ENCODE results near the gene SLC35D1.
A peak's percentile ranks its signal among the peaks of the same experiment; 100 is the strongest.

The SLC35D1 gene

GRCh38 chr1:67043366-67043765 lies 10.6 kb downstream of the SLC35D1 start:
- Histone ChIP-seq H3K9me3 (ENCODE audit: control insufficient read depth in 1 of 2, low read length in 2 of 2) (no peaks in the 10 kb centered on the region), H3K4me3 (ENCODE audit: low read depth in 1 of 2, low read length in 2 of 2) (no peak overlapping the region), H3K27me3 (ENCODE audit: low read depth, low read length) (no peaks in the 10 kb centered on the region), H3K36me3 (ENCODE audit: control insufficient read depth in 1 of 2, insufficient read depth in 2 of 2, low read length in 2 of 2) (peaks cover 34 to 52% of the 10 kb centered on the region in 2 donors), H3K27ac (ENCODE audit: low read length) (no peak overlapping the region), H3K4me1 (ENCODE audit: control insufficient read depth in 1 of 2, insufficient read depth in 2 of 2, low read length in 2 of 2) (peaks cover 0 to 12% of the 10 kb centered on the region in 2 donors)

GRCh38 chr1:67041841-67042503 lies 12.0 kb downstream of the SLC35D1 start:
- H3K4me1 ChIP-seq (ENCODE audit: control insufficient read depth in 1 of 2, insufficient read depth in 2 of 2, low read length in 2 of 2): peaks cover 0 to 12% of the 10 kb centered on the region in 2 donors
- H3K27me3 ChIP-seq (ENCODE audit: low read depth, low read length): no peaks in the 10 kb centered on the region
- H3K36me3 ChIP-seq (ENCODE audit: control insufficient read depth in 1 of 2, insufficient read depth in 2 of 2, low read length in 2 of 2): peaks cover 37 to 46% of the 10 kb centered on the region in 2 donors
- H3K4me3 ChIP-seq (ENCODE audit: low read depth in 1 of 2, low read length in 2 of 2): no peak overlapping the region
- H3K9me3 ChIP-seq (ENCODE audit: control insufficient read depth in 1 of 2, low read length in 2 of 2): no peaks in the 10 kb centered on the region
- no peak overlapping the region for H3K27ac ChIP-seq (ENCODE audit: low read length)

- Histone ChIP-seq H3K27me3 (ENCODE audit: low read depth, low read length) (no peaks in the 10 kb centered on the region), H3K9me3 (ENCODE audit: control insufficient read depth in 1 of 2, low read length in 2 of 2) (no peaks in the 10 kb centered on the region), H3K36me3 (ENCODE audit: control insufficient read depth in 1 of 2, insufficient read depth in 2 of 2, low read length in 2 of 2) (peaks cover 30 to 47% of the 10 kb centered on the region in 2 donors), H3K4me1 (ENCODE audit: control insufficient read depth in 1 of 2, insufficient read depth in 2 of 2, low read length in 2 of 2) (peaks cover 0 to 12% of the 10 kb centered on the region in 2 donors), H3K27ac (ENCODE audit: low read length) (no peak overlapping the region), H3K4me3 (ENCODE audit: low read depth in 1 of 2, low read length in 2 of 2) (no peak overlapping the region)
These were observed 13.5 kb downstream of the SLC35D1 start for GRCh38 chr1:67040405-67040804.

- Histone ChIP-seq H3K4me3 (ENCODE audit: low read depth in 1 of 2, low read length in 2 of 2) (no peak overlapping the region), H3K4me1 (ENCODE audit: control insufficient read depth in 1 of 2, insufficient read depth in 2 of 2, low read length in 2 of 2) (peaks cover 0 to 13% of the 10 kb centered on the region in 2 donors), H3K27ac (ENCODE audit: low read length) (no peak overlapping the region), H3K9me3 (ENCODE audit: control insufficient read depth in 1 of 2, low read length in 2 of 2) (no peaks in the 10 kb centered on the region), H3K36me3 (ENCODE audit: control insufficient read depth in 1 of 2, insufficient read depth in 2 of 2, low read length in 2 of 2) (peaks cover 0 to 5% of the 10 kb centered on the region in 2 donors), H3K27me3 (ENCODE audit: low read depth, low read length) (no peaks in the 10 kb centered on the region)
These were observed 22.1 kb downstream of the SLC35D1 start for GRCh38 chr1:67031859-67032247.

GRCh38 chr1:67031121-67031858 lies 22.7 kb downstream of the SLC35D1 start:
- no peak overlapping the region for H3K27ac ChIP-seq (ENCODE audit: low read length)
- H3K4me1 ChIP-seq (ENCODE audit: control insufficient read depth in 1 of 2, insufficient read depth in 2 of 2, low read length in 2 of 2): peaks cover 0 to 13% of the 10 kb centered on the region in 2 donors
- no peaks in the 10 kb centered on the region for H3K36me3 ChIP-seq (ENCODE audit: control insufficient read depth in 1 of 2, insufficient read depth in 2 of 2, low read length in 2 of 2)
- H3K27me3 ChIP-seq (ENCODE audit: low read depth, low read length): no peaks in the 10 kb centered on the region
- H3K4me3 ChIP-seq (ENCODE audit: low read depth in 1 of 2, low read length in 2 of 2): no peak overlapping the region
- H3K9me3 ChIP-seq (ENCODE audit: control insufficient read depth in 1 of 2, low read length in 2 of 2): no peaks in the 10 kb centered on the region

- peaks cover 0 to 4% of the 10 kb centered on the region in 2 donors for H3K36me3 ChIP-seq (ENCODE audit: control insufficient read depth in 1 of 2, insufficient read depth in 2 of 2, low read length in 2 of 2)
These were observed 24.5 kb downstream of the SLC35D1 start for GRCh38 chr1:67029472-67029871.

GRCh38 chr1:67020765-67021164 lies 33.2 kb downstream of the SLC35D1 start:
- H3K27ac ChIP-seq (ENCODE audit: low read length): peak overlapping the region; percentile 70

More at GRCh38 chr1:67029472-67029871, 24.5 kb downstream of the SLC35D1 start:
- H3K9me3 ChIP-seq (ENCODE audit: control insufficient read depth in 1 of 2, low read length in 2 of 2): no peaks in the 10 kb centered on the region
- H3K27me3 ChIP-seq (ENCODE audit: low read depth, low read length): no peaks in the 10 kb centered on the region
- H3K4me1 ChIP-seq (ENCODE audit: control insufficient read depth in 1 of 2, insufficient read depth in 2 of 2, low read length in 2 of 2): peaks cover 0 to 13% of the 10 kb centered on the region in 2 donors
- no peak overlapping the region for H3K4me3 ChIP-seq (ENCODE audit: low read depth in 1 of 2, low read length in 2 of 2)
- no peak overlapping the region for H3K27ac ChIP-seq (ENCODE audit: low read length)

GRCh38 chr1:67020304-67020703 lies 33.6 kb downstream of the SLC35D1 start:
- peaks cover 4 to 19% of the 10 kb centered on the region in 2 donors for H3K36me3 ChIP-seq (ENCODE audit: control insufficient read depth in 1 of 2, insufficient read depth in 2 of 2, low read length in 2 of 2)
- H3K27ac ChIP-seq (ENCODE audit: low read length): peak overlapping the region; percentile 70
- no peaks in the 10 kb centered on the region for H3K9me3 ChIP-seq (ENCODE audit: control insufficient read depth in 1 of 2, low read length in 2 of 2)
- H3K4me3 ChIP-seq (ENCODE audit: low read depth in 1 of 2, low read length in 2 of 2): no peak overlapping the region
- no peaks in the 10 kb centered on the region for H3K27me3 ChIP-seq (ENCODE audit: low read depth, low read length)
- peaks cover 15 to 27% of the 10 kb centered on the region in 2 donors for H3K4me1 ChIP-seq (ENCODE audit: control insufficient read depth in 1 of 2, insufficient read depth in 2 of 2, low read length in 2 of 2)

More at GRCh38 chr1:67020765-67021164, 33.2 kb downstream of the SLC35D1 start:
- Histone ChIP-seq H3K4me3 (ENCODE audit: low read depth in 1 of 2, low read length in 2 of 2) (no peak overlapping the region), H3K9me3 (ENCODE audit: control insufficient read depth in 1 of 2, low read length in 2 of 2) (no peaks in the 10 kb centered on the region), H3K27me3 (ENCODE audit: low read depth, low read length) (no peaks in the 10 kb centered on the region), H3K4me1 (ENCODE audit: control insufficient read depth in 1 of 2, insufficient read depth in 2 of 2, low read length in 2 of 2) (peaks cover 15 to 27% of the 10 kb centered on the region in 2 donors), H3K36me3 (ENCODE audit: control insufficient read depth in 1 of 2, insufficient read depth in 2 of 2, low read length in 2 of 2) (peaks cover 4 to 19% of the 10 kb centered on the region in 2 donors)

GRCh38 chr1:67019600-67020136 lies 34.3 kb downstream of the SLC35D1 start:
- H3K4me1 ChIP-seq (ENCODE audit: control insufficient read depth in 1 of 2, insufficient read depth in 2 of 2, low read length in 2 of 2): peaks cover 15 to 27% of the 10 kb centered on the region in 2 donors
- peak overlapping the region; percentile 70 for H3K27ac ChIP-seq (ENCODE audit: low read length)
- no peaks in the 10 kb centered on the region for H3K27me3 ChIP-seq (ENCODE audit: low read depth, low read length)
- H3K9me3 ChIP-seq (ENCODE audit: control insufficient read depth in 1 of 2, low read length in 2 of 2): peaks cover 0 to under 1% of the 10 kb centered on the region in 2 donors
- H3K36me3 ChIP-seq (ENCODE audit: control insufficient read depth in 1 of 2, insufficient read depth in 2 of 2, low read length in 2 of 2): peaks cover 2 to 19% of the 10 kb centered on the region in 2 donors
- H3K4me3 ChIP-seq (ENCODE audit: low read depth in 1 of 2, low read length in 2 of 2): no peak overlapping the region

GRCh38 chr1:67019121-67019520 lies 34.8 kb downstream of the SLC35D1 start:
- no peaks in the 10 kb centered on the region for H3K27me3 ChIP-seq (ENCODE audit: low read depth, low read length)
- peaks cover 0 to 2% of the 10 kb centered on the region in 2 donors for H3K9me3 ChIP-seq (ENCODE audit: control insufficient read depth in 1 of 2, low read length in 2 of 2)
- no peak overlapping the region for H3K4me3 ChIP-seq (ENCODE audit: low read depth in 1 of 2, low read length in 2 of 2)
- peak overlapping the region; percentile 70 for H3K27ac ChIP-seq (ENCODE audit: low read length)
- peaks cover 15 to 27% of the 10 kb centered on the region in 2 donors for H3K4me1 ChIP-seq (ENCODE audit: control insufficient read depth in 1 of 2, insufficient read depth in 2 of 2, low read length in 2 of 2)
- H3K36me3 ChIP-seq (ENCODE audit: control insufficient read depth in 1 of 2, insufficient read depth in 2 of 2, low read length in 2 of 2): peaks cover 0 to 19% of the 10 kb centered on the region in 2 donors

- H3K9me3 ChIP-seq (ENCODE audit: control insufficient read depth in 1 of 2, low read length in 2 of 2): peaks cover 0 to 2% of the 10 kb centered on the region in 2 donors
- H3K27me3 ChIP-seq (ENCODE audit: low read depth, low read length): no peaks in the 10 kb centered on the region
- peaks cover 15 to 27% of the 10 kb centered on the region in 2 donors for H3K4me1 ChIP-seq (ENCODE audit: control insufficient read depth in 1 of 2, insufficient read depth in 2 of 2, low read length in 2 of 2)
- H3K36me3 ChIP-seq (ENCODE audit: control insufficient read depth in 1 of 2, insufficient read depth in 2 of 2, low read length in 2 of 2): peaks cover 0 to 19% of the 10 kb centered on the region in 2 donors
- no peak overlapping the region for H3K4me3 ChIP-seq (ENCODE audit: low read depth in 1 of 2, low read length in 2 of 2)
- H3K27ac ChIP-seq (ENCODE audit: low read length): no peak overlapping the region
These were observed 35.4 kb downstream of the SLC35D1 start for GRCh38 chr1:67018574-67018973.
